ENCODE measurements around the gene RAB31. TPM values are rescaled to one million over a fixed set of nuclear protein-coding genes. Genes with fewer than 3 reads are reported as not detected.

Gene RAB31
- total RNA-seq, 4 donors from 2014 or later = 22.9 to 98.1 (median 34.3) TPM

- Histone ChIP-seq H3K27ac (peak overlapping the region in 1 of 2 donors; percentile 81), H3K4me1 (no peaks in the 10 kb centered on the region), H3K4me3 (no peak overlapping the region), H3K9me3 (no peaks in the 10 kb centered on the region), H3K36me3 (no peaks in the 10 kb centered on the region), H3K27me3 (no peaks in the 10 kb centered on the region)
- TF ChIP-seq, protein P1, sequence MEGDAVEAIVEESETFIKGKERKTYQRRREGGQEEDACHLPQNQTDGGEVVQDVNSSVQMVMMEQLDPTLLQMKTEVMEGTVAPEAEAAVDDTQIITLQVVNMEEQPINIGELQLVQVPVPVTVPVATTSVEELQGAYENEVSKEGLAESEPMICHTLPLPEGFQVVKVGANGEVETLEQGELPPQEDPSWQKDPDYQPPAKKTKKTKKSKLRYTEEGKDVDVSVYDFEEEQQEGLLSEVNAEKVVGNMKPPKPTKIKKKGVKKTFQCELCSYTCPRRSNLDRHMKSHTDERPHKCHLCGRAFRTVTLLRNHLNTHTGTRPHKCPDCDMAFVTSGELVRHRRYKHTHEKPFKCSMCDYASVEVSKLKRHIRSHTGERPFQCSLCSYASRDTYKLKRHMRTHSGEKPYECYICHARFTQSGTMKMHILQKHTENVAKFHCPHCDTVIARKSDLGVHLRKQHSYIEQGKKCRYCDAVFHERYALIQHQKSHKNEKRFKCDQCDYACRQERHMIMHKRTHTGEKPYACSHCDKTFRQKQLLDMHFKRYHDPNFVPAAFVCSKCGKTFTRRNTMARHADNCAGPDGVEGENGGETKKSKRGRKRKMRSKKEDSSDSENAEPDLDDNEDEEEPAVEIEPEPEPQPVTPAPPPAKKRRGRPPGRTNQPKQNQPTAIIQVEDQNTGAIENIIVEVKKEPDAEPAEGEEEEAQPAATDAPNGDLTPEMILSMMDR (IDR thresholded peaks at IDR 0.05) = no peak
- TF ChIP-seq POLR2A (IDR thresholded peaks at IDR 0.05) = no peak
- intact Hi-C loops (cut with DNase I; ENCODE audit: low total_unique reads) = no loop called here
- DNase-seq = no peak
Observed at GRCh38 chr18:9878095-9878494, 170.0 kb downstream of the RAB31 start.

DNA sequence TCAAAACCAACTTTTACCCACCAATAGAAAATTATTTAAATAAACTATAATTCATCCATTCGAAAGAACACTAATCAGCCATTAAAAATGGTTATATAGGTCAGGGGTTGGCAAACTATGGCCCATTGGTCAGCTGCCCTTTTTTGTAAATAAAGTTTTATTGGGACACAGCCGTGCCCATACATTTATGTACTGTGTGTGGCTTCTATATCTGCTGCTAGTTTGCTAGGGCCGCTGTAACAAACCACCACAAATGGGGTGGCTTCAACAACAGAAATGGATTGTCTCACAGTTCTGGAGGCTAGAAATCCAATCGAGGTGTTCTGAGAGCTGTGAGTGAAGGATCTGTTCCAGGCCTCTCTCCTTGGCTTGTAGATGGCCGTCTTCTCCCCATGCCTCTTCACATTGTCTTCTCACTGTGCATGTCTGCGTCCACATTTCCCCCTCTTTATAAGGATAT is 170.7 kb downstream of the RAB31 start:
- DNase-seq = no peak
- no peaks in the 10 kb centered on the region for H3K36me3 ChIP-seq
- H3K27ac ChIP-seq = no peak overlapping the region
- H3K4me3 ChIP-seq = no peak overlapping the region
- TF ChIP-seq POLR2A (IDR thresholded peaks at IDR 0.05) = no peak
- TF ChIP-seq, protein P1 (IDR thresholded peaks at IDR 0.05) = no peak
- no peaks in the 10 kb centered on the region for H3K27me3 ChIP-seq
- intact Hi-C loops (cut with DNase I; ENCODE audit: low total_unique reads) = no loop called here
- H3K9me3 ChIP-seq = no peaks in the 10 kb centered on the region
- no peaks in the 10 kb centered on the region for H3K4me1 ChIP-seq

- Histone ChIP-seq H3K4me3 (no peak overlapping the region), H3K27ac (no peak overlapping the region), H3K9me3 (no peaks in the 10 kb centered on the region), H3K27me3 (no peaks in the 10 kb centered on the region), H3K4me1 (no peaks in the 10 kb centered on the region), H3K36me3 (no peaks in the 10 kb centered on the region)
- DNase-seq = no peak
- TF ChIP-seq, protein P1 (IDR thresholded peaks at IDR 0.05) = no peak
- TF ChIP-seq POLR2A (IDR thresholded peaks at IDR 0.05) = no peak
- intact Hi-C loops (cut with DNase I; ENCODE audit: low total_unique reads) = no loop called here
Observed at GRCh38 chr18:9884090-9884489, 176.0 kb downstream of the RAB31 start.

DNA sequence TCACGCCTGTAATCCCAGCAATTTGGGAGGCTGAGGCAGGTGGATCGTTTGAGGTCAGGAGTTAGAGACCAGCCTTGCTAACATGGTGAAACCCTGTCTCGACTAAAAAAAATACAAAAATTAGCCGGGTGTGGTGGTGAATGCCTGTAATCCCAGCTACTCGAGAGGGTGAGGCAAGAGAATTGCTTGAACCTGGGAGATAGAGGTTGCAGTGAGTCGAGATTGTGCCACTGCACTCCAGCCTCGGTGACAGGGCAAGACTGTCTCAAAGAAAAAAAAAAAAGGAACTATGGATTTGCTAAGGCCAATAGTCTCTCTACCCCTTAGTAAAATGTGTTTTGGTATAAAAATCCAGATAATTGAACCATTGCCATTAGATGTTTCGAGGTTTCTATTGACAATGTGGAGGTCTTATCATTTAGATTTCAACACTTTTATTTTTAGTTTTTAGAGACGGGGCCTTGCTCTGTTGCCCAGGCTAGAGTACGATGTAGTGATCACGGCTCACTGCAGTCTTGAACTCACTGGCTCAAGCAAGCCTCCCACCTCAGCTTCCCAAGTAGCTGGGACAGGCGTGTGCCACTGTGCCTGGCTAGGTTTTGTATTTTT is 176.5 kb downstream of the RAB31 start:
- Histone ChIP-seq H3K27me3 (no peaks in the 10 kb centered on the region), H3K9me3 (no peaks in the 10 kb centered on the region), H3K4me1 (no peaks in the 10 kb centered on the region), H3K4me3 (no peak overlapping the region), H3K27ac (no peak overlapping the region), H3K36me3 (no peaks in the 10 kb centered on the region)
- DNase-seq = no peak
- TF ChIP-seq, protein P1 (IDR thresholded peaks at IDR 0.05) = no peak
- no peak for TF ChIP-seq POLR2A (IDR thresholded peaks at IDR 0.05)
- intact Hi-C loops (cut with DNase I; ENCODE audit: low total_unique reads) = no loop called here

DNA sequence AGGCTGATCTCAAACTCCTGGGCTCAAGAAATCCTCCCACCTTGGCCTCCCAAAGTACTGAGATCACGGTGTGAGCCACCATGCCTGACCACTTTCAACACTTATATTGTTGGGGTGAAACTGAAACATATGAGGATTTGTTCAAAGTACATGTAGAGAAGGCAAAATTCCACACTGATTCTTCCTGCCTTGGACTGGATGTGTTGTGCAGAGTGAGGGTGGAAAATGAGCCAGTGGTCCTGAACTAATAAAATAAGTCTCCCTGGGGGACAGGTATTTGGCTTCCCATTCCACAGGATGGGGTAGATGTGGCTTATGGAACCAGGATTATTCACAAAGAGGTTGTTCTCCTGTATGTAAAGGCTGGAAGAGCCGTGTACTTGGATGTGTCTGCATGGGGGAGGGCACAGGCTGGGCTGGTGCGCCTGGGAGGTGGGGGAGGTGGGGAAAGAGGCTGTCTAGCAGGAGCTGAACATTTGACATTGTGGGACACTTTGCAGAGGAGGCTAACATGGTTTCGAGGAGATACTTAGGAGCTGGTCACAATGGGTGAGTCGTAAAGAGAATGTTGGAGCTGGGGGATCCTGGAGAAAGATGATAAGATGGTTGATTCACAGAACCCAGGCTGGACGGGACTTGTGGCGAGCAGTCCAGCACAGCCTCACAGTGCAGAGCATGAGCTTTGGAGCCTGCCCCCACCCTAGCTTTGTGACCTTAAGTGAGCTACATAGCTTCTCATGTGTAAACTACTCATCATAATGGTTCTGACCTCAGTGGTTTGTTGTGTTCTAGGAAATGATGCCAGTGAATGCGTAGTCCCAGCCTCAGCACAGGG is 177.3 kb downstream of the RAB31 start, which contains the start of gene TXNDC2:
Gene TXNDC2 (plus strand): TSS at position 804 of the 835 bp plus-strand sequence. CDS start 708 bp downstream, outside the sequence.
- Histone ChIP-seq H3K27ac (no peak within 1 kb of the TSS), H3K4me1 (no peaks in the 10 kb centered on the region), H3K36me3 (no peaks in the 10 kb centered on the region), H3K9me3 (no peaks in the 10 kb centered on the region), H3K27me3 (no peaks in the 10 kb centered on the region), H3K4me3 (no peak within 1 kb of the TSS)
- DNase-seq = no peak
- TF ChIP-seq, protein P1 (IDR thresholded peaks at IDR 0.05) = no peak
- TF ChIP-seq POLR2A (IDR thresholded peaks at IDR 0.05) = no peak
- intact Hi-C loops (cut with DNase I; ENCODE audit: low total_unique reads) = no loop called here

All from uterus (tissue), 4 donors.